HepG2 (cell line): ENCODE results near the gene RLN3. TPM values are rescaled to one million over a fixed set of nuclear protein-coding genes. Genes with fewer than 3 reads are reported as not detected.

ENCODE experiments used
- ATAD3A ChIP-seq: sonication (generic); formaldehyde crosslinking; IDR thresholded peaks from 2 replicates; pipeline ENCODE4 v1.4.0; 2020; ENCODE audit warnings: missing genetic modification reagents
- FOSL2 ChIP-seq: sonication (generic); formaldehyde crosslinking; IDR thresholded peaks from 2 replicates; pipeline ENCODE4 v1.4.0; 2020; ENCODE audit warnings: missing genetic modification reagents
- GZF1 ChIP-seq: sonication (generic); formaldehyde crosslinking; IDR thresholded peaks from 2 replicates; pipeline ENCODE4 v1.5.1; 2020; ENCODE audit warnings: mild to moderate bottlenecking, missing genetic modification reagents
- HDAC2 ChIP-seq: sonication (generic); formaldehyde crosslinking; IDR thresholded peaks from 2 replicates; pipeline ENCODE4 v1.4.0; 2020; ENCODE audit warnings: missing genetic modification reagents
- HIVEP1 ChIP-seq: sonication (generic); formaldehyde crosslinking; IDR thresholded peaks from 2 replicates; pipeline ENCODE4 v1.4.0; 2020; ENCODE audit warnings: mild to moderate bottlenecking, missing genetic modification reagents
- HOXA7 ChIP-seq: sonication (generic); formaldehyde crosslinking; IDR thresholded peaks from 2 replicates; pipeline ENCODE4 v1.8.1; 2022; ENCODE audit warnings: mild to moderate bottlenecking, missing genetic modification reagents, moderate library complexity
- MED8 ChIP-seq: sonication (generic); formaldehyde crosslinking; IDR thresholded peaks from 2 replicates; pipeline ENCODE4 v1.8.1; 2023; ENCODE audit warnings: mild to moderate bottlenecking, missing genetic modification reagents; ENCODE audit not compliant: insufficient replicate concordance
- MIER3 ChIP-seq: IDR thresholded peaks from 2 replicates; pipeline ENCODE4 v1.6.1; 2016; ENCODE audit warnings: missing compliant biosample characterization, borderline replicate concordance
- MXD4 ChIP-seq: IDR thresholded peaks from 2 replicates; pipeline ENCODE4 v1.6.1; 2016; ENCODE audit warnings: mild to moderate bottlenecking, missing biosample characterization, missing genetic modification reagents
- MYNN ChIP-seq: sonication (generic); formaldehyde crosslinking; IDR thresholded peaks from 2 replicates; pipeline ENCODE4 v1.4.0; 2020; ENCODE audit warnings: mild to moderate bottlenecking, low read depth, missing genetic modification reagents
- NCOA2 ChIP-seq: sonication (generic); formaldehyde crosslinking; IDR thresholded peaks from 2 replicates; pipeline ENCODE4 v1.8.0; 2022; ENCODE audit warnings: inconsistent platforms
- NR2F1 ChIP-seq, 2 experiments: fragments of 450-650 bp in 1 of 2; formaldehyde crosslinking in 1 of 2; IDR thresholded peaks; 2 replicates each; pipeline versions ENCODE4 v1.5.0 to v1.6.1; 2016 to 2020; ENCODE audit warnings: mild to moderate bottlenecking in 1 of 2, missing compliant biosample characterization in 1 of 2, missing genetic modification reagents in 1 of 2, moderate library complexity in 1 of 2
- NR2F6 ChIP-seq, 2 experiments: IDR thresholded peaks; 2 replicates each; pipeline ENCODE4 v1.6.1; 2016; ENCODE audit warnings: antibody characterized with exemption in 1 of 2, mild to moderate bottlenecking in 1 of 2
- PITX1 ChIP-seq: sonication (generic); formaldehyde crosslinking; IDR thresholded peaks from 2 replicates; pipeline ENCODE4 v1.5.1; 2020; ENCODE audit warnings: mild to moderate bottlenecking, missing genetic modification reagents
- SKI ChIP-seq: fragments of 450-650 bp; IDR thresholded peaks from one replicate; pipeline ENCODE4 v1.6.1; 2018; ENCODE audit warnings: mild to moderate bottlenecking; ENCODE audit not compliant: partially characterized antibody
- SP5 ChIP-seq: IDR thresholded peaks from 2 replicates; pipeline ENCODE4 v1.6.1; 2016; ENCODE audit warnings: low read depth, borderline replicate concordance
- ZEB1 ChIP-seq: IDR thresholded peaks from 2 replicates; pipeline ENCODE4 v1.6.1; 2012; ENCODE audit warnings: mild to moderate bottlenecking, low read depth, inconsistent platforms; ENCODE audit not compliant: insufficient replicate concordance
- ZMAT3 ChIP-seq: sonication (generic); formaldehyde crosslinking; conservative IDR thresholded peaks from 2 replicates; pipeline ENCODE4 v1.7.0; 2021; ENCODE audit warnings: missing genetic modification reagents
- ZNF350 ChIP-seq: sonication (generic); formaldehyde crosslinking; IDR thresholded peaks from 2 replicates; pipeline ENCODE4 v1.4.0; 2020; ENCODE audit warnings: mild to moderate bottlenecking, low read depth, missing genetic modification reagents, borderline replicate concordance
- ZNF572 ChIP-seq: sonication (generic); formaldehyde crosslinking; IDR thresholded peaks from 2 replicates; pipeline ENCODE4 v1.5.1; 2020; ENCODE audit warnings: mild to moderate bottlenecking, missing genetic modification reagents
- ZNF746 ChIP-seq: sonication (generic); formaldehyde crosslinking; IDR thresholded peaks from 2 replicates; pipeline ENCODE4 v1.8.0; 2022; ENCODE audit warnings: mild to moderate bottlenecking, missing genetic modification reagents
- polyA plus RNA-seq, 8 experiments: library from polyadenylated mRNA; depleted of rRNA in 3 of 8; stranded (reverse) in 7 of 8; unstranded in 1 of 8; fragments of >200 nt; fragmentation: Illumina TruSeq in 4 of 8; extraction: Trizol in 4 of 8; gene quantifications; 2 replicates each; pipeline versions ENCODE4 v1.2.1 to v1.2.3, GENCODE V29; 2011 to 2016; ENCODE audit warnings: low read depth in 4 of 8, missing spikeins in 1 of 8, mixed read lengths in 1 of 8; ENCODE audit not compliant: insufficient read depth in 1 of 8
- total RNA-seq, 5 experiments: library from RNA; depleted of rRNA; stranded (reverse); fragments of >200 nt; fragmentation: Illumina TruSeq; extraction: Trizol; gene quantifications; 2 replicates each; pipeline ENCODE4 v1.2.3, GENCODE V29; 2016; ENCODE audit warnings: low read depth in 1 of 5
- TF ChIP-seq, protein P1 (sequence below): sonication (generic); formaldehyde crosslinking; IDR thresholded peaks from 2 replicates; pipeline ENCODE4 v1.4.0; 2020; ENCODE audit warnings: missing genetic modification reagents
- TF ChIP-seq, protein P2 (sequence below): IDR thresholded peaks from 2 replicates; pipeline ENCODE4 v1.6.1; 2012; ENCODE audit warnings: low read depth, low read length, improper control_type of control experiment
- TF ChIP-seq, protein P3 (sequence below): sonication (generic); formaldehyde crosslinking; IDR thresholded peaks from 2 replicates; pipeline ENCODE4 v1.5.0; 2020; ENCODE audit warnings: mild to moderate bottlenecking, missing genetic modification reagents, borderline replicate concordance
- TF ChIP-seq, protein P4 (sequence below), 2 experiments: sonication (generic) in 1 of 2; formaldehyde crosslinking in 1 of 2; IDR thresholded peaks; 2 replicates each; pipeline versions ENCODE4 v1.4.0 to v1.6.1; 2018 to 2020; ENCODE audit warnings: missing genetic modification reagents in 2 of 2, borderline replicate concordance in 1 of 2, low read depth in 1 of 2, mild to moderate bottlenecking in 1 of 2, missing biosample characterization in 1 of 2

Gene RLN3
- total and polyA plus RNA-seq, 2 of the 13 experiments (the other 11 are each of a cell fraction or from before 2014, with no cell fraction given): not detected

DNA sequence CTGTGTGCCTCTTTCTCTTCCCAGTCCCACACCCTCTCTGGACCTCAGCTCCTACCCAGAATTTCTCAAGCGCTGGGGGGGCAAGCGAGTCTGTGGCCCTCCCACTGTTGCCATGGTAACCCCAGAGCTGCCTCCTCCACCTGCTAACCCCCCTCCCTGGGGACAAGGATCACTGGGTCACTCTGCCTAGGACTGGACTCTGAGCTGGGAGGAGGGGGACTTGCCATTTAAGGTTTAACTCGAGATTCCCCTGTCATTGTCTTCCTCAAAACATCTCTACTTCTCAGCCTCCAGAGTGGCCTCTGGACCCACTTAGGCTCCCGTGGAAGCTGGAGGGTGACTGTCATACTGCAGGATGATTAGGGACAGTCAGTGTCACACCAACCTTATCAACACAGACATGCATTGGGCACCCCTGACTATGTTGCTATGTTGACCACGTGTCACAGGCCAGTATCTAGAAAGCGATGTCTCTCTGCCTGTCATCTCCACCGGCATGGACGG lies 31.8 kb downstream of the RLN3 start (continued):
- TF ChIP-seq MYNN (CRISPR knock-in tag): no peak
- TF ChIP-seq SP5 (CRISPR knock-in tag): peak; percentile 78
- no peak for TF ChIP-seq ATAD3A (CRISPR knock-in tag)
- peak; percentile 83; the same call in 1 of the 2 replicates for TF ChIP-seq MXD4 (CRISPR knock-in tag)
- peak; percentile 78 for TF ChIP-seq NR2F6 (IDR thresholded peaks at IDR 0.05)
- peak; percentile 72; the same call in 1 of the 2 replicates for TF ChIP-seq NR2F6 (CRISPR knock-in tag; IDR thresholded peaks at IDR 0.05)
- TF ChIP-seq, protein P1, sequence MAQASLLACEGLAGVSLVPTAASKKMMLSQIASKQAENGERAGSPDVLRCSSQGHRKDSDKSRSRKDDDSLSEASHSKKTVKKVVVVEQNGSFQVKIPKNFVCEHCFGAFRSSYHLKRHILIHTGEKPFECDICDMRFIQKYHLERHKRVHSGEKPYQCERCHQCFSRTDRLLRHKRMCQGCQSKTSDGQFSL: peak; percentile 86
- peak; percentile 45 to 55; a peak in 3 of 4 replicates for TF ChIP-seq NR2F1 (CRISPR knock-in tag; IDR thresholded peaks at IDR 0.05)
- peak; percentile 85; the same call in 1 of the 2 replicates for TF ChIP-seq ZNF746 (CRISPR knock-in tag)
- TF ChIP-seq HOXA7 (CRISPR knock-in tag): no peak
- peak; percentile 44 for TF ChIP-seq PITX1
- peak; percentile 39; the same call in 1 of the 2 replicates for TF ChIP-seq ZNF350 (CRISPR knock-in tag)
- peak; percentile 38 for TF ChIP-seq SKI
- TF ChIP-seq MIER3 (CRISPR knock-in tag): peak; percentile 35; the same call in 1 of the 2 replicates
- TF ChIP-seq MED8: peak; percentile 29
- TF ChIP-seq FOSL2 (CRISPR knock-in tag): peak; percentile 36
- TF ChIP-seq ZNF572 (CRISPR knock-in tag): peak; percentile 63; the same call in 1 of the 2 replicates
- TF ChIP-seq, protein P2, sequence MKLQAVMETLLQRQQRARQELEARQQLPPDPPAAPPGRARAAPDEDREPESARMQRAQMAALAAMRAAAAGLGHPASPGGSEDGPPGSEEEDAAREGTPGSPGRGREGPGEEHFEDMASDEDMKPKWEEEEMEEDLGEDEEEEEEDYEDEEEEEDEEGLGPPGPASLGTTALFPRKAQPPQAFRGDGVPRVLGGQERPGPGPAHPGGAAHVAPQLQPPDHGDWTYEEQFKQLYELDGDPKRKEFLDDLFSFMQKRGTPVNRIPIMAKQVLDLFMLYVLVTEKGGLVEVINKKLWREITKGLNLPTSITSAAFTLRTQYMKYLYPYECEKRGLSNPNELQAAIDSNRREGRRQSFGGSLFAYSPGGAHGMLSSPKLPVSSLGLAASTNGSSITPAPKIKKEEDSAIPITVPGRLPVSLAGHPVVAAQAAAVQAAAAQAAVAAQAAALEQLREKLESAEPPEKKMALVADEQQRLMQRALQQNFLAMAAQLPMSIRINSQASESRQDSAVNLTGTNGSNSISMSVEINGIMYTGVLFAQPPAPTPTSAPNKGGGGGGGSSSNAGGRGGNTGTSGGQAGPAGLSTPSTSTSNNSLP: no peak
- peak; percentile 45; the same call in 1 of the 2 replicates for TF ChIP-seq HIVEP1 (CRISPR knock-in tag)
- TF ChIP-seq, protein P3, sequence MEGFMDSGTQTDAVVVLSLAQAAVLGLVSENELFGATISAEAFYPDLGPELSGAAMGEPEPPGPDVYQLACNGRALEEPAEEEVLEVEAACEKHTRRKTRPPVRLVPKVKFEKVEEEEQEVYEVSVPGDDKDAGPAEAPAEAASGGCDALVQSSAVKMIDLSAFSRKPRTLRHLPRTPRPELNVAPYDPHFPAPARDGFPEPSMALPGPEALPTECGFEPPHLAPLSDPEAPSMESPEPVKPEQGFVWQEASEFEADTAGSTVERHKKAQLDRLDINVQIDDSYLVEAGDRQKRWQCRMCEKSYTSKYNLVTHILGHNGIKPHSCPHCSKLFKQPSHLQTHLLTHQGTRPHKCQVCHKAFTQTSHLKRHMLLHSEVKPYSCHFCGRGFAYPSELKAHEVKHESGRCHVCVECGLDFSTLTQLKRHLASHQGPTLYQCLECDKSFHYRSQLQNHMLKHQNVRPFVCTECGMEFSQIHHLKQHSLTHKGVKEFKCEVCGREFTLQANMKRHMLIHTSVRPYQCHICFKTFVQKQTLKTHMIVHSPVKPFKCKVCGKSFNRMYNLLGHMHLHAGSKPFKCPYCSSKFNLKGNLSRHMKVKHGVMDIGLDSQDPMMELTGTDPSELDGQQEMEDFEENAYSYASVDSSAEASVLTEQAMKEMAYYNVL (CRISPR knock-in tag): peak; percentile 73; the same call in 1 of the 2 replicates
- TF ChIP-seq GZF1 (CRISPR knock-in tag): no peak
- peak; percentile 60 for TF ChIP-seq NCOA2 (CRISPR knock-in tag)
- TF ChIP-seq ZEB1: peak; percentile 42
- TF ChIP-seq HDAC2 (CRISPR knock-in tag): peak; percentile 70; the same call in 1 of the 2 replicates
- TF ChIP-seq ZMAT3 (CRISPR knock-in tag): peak; percentile 59; the same call in 1 of the 2 replicates
- TF ChIP-seq, protein P4, sequence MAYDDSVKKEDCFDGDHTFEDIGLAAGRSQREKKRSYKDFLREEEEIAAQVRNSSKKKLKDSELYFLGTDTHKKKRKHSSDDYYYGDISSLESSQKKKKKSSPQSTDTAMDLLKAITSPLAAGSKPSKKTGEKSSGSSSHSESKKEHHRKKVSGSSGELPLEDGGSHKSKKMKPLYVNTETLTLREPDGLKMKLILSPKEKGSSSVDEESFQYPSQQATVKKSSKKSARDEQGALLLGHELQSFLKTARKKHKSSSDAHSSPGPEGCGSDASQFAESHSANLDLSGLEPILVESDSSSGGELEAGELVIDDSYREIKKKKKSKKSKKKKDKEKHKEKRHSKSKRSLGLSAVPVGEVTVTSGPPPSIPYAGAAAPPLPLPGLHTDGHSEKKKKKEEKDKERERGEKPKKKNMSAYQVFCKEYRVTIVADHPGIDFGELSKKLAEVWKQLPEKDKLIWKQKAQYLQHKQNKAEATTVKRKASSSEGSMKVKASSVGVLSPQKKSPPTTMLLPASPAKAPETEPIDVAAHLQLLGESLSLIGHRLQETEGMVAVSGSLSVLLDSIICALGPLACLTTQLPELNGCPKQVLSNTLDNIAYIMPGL (CRISPR knock-in tag; IDR thresholded peaks at IDR 0.05; ENCODE audit: borderline replicate concordance in 1 of 2, low read depth in 1 of 2): 0 out of 4 replicates have a peak, but pooled peaks of 1 of the 2 experiments have one; percentile 39
